Endothelial cell (in vitro differentiated cells): ENCODE measurements around the gene GLYR1. TPM values are rescaled to one million over a fixed set of nuclear protein-coding genes. Genes with fewer than 3 reads are reported as not detected.

Source experiments
- DNase-seq: peaks from one replicate; pipeline ENCODE4 v3.0.0; 2021; ENCODE audit warnings: low spot score
- H3K27ac Mint-ChIP-seq: one replicate; pipeline ENCODE4 v1.8.0; 2021; ENCODE audit warnings: mixed read lengths, inconsistent platforms; ENCODE audit not compliant: unreplicated experiment
- H3K27me3 Mint-ChIP-seq: one replicate; pipeline ENCODE4 v1.8.0; 2021; ENCODE audit warnings: mild to moderate bottlenecking, moderate library complexity, mixed read lengths, inconsistent platforms; ENCODE audit not compliant: unreplicated experiment
- H3K36me3 Mint-ChIP-seq: one replicate; pipeline ENCODE4 v1.8.0; 2021; ENCODE audit warnings: mild to moderate bottlenecking, low read depth, mixed read lengths, inconsistent platforms; ENCODE audit not compliant: unreplicated experiment
- H3K4me1 Mint-ChIP-seq: one replicate; pipeline ENCODE4 v1.8.0; 2021; ENCODE audit warnings: mild to moderate bottlenecking, mixed read lengths, inconsistent platforms; ENCODE audit not compliant: unreplicated experiment
- H3K4me3 Mint-ChIP-seq: one replicate; pipeline ENCODE4 v1.8.0; 2021; ENCODE audit warnings: mild to moderate bottlenecking, mixed read lengths, inconsistent platforms; ENCODE audit not compliant: unreplicated experiment
- H3K9me3 Mint-ChIP-seq: one replicate; pipeline ENCODE4 v1.8.0; 2021; ENCODE audit warnings: mixed read lengths, inconsistent platforms; ENCODE audit not compliant: unreplicated experiment
- total RNA-seq: library from RNA; stranded (reverse); fragmentation: NEBNext Ultra II Directional; extraction: Animal tissue kit (Norgen Biotek cat#: 25700); gene quantifications from one replicate; pipeline ENCODE4 v1.2.1, GENCODE V29; 2021; ENCODE audit not compliant: unreplicated experiment
- TF ChIP-seq, protein P1 (sequence below): fragments of 200-600 bp; sonication (generic); IDR thresholded peaks from one replicate; pipeline ENCODE4 v1.5.0; 2021; ENCODE audit warnings: antibody characterized with exemption; ENCODE audit not compliant: unreplicated experiment

The GLYR1 gene
- total RNA-seq, 1 donor from 2014 or later = 111 TPM

DNA sequence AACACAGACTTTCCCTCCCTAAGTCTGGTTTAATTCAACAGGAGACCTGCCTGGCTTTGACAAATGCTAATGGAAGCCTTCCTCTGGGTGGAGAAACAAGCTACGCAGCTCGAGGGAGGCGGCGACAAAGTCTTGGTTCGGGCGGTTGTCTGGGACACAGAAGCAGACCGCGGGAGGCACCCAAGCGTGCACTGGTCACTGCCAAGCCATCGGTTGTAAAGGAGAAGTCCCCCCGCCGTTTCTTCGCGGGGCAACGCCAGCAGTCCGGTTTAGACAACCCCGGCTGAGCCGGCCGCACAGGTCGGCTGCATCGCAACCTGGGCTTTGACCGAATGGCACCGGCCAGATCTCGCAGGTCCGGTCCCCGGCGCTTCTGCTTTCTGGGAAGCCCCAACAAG, 586 bp downstream of the GLYR1 start:
- Mint-ChIP-seq H3K4me3 (peak overlapping the region; percentile 90), H3K36me3 (peaks cover 6% of the 10 kb centered on the region), H3K27ac (peak overlapping the region; percentile 85), H3K4me1 (peaks cover 31% of the 10 kb centered on the region), H3K27me3 (peaks cover 6% of the 10 kb centered on the region), H3K9me3 (no peaks in the 10 kb centered on the region)
- DNase-seq = peak; percentile 44
- TF ChIP-seq, protein P1, sequence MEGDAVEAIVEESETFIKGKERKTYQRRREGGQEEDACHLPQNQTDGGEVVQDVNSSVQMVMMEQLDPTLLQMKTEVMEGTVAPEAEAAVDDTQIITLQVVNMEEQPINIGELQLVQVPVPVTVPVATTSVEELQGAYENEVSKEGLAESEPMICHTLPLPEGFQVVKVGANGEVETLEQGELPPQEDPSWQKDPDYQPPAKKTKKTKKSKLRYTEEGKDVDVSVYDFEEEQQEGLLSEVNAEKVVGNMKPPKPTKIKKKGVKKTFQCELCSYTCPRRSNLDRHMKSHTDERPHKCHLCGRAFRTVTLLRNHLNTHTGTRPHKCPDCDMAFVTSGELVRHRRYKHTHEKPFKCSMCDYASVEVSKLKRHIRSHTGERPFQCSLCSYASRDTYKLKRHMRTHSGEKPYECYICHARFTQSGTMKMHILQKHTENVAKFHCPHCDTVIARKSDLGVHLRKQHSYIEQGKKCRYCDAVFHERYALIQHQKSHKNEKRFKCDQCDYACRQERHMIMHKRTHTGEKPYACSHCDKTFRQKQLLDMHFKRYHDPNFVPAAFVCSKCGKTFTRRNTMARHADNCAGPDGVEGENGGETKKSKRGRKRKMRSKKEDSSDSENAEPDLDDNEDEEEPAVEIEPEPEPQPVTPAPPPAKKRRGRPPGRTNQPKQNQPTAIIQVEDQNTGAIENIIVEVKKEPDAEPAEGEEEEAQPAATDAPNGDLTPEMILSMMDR = no peak

DNA sequence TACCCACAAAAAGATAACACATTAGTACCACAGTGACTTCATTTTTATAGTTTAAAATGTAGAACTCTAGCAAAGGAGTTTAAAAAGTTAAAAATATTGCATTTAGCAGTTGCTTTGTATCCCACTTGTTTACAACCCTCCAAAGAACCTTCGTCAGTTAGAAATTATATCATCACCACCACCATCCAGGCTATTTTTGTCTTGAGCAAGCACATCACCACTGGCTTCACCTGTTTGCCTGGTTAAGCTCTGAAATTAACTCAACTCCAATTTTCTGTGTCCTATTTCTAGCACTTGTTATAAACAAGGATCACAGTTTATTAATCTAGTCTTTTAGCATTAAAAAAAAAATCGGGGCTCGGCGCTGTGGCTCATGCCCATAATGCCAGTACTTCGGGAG, 6.1 kb downstream of the GLYR1 start:
- Mint-ChIP-seq H3K27me3 (peaks cover under 1% of the 10 kb centered on the region), H3K27ac (no peak overlapping the region), H3K4me3 (no peak overlapping the region), H3K4me1 (peaks cover 7% of the 10 kb centered on the region), H3K9me3 (no peaks in the 10 kb centered on the region), H3K36me3 (peaks cover 30% of the 10 kb centered on the region)
- TF ChIP-seq, protein P1 = no peak
- no peak for DNase-seq

DNA sequence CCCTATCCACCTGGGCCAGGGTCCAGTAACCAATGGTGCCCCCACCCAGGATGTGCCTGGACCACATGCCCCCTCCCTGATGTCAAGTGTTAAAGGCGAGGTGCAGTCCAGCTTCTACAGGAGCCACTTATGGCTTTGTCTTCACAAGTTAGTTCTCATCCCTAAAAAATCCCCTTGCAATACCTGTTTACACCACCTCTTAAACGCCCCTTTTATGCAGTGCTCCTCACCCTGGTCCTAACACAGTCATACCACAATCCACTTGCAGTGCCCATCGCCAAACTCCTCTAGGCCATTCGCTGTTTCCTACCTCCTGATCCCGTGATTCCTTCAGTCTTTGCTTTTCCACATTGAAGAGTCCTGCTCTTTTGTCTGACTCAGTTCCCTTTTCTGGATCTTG, 7.1 kb downstream of the GLYR1 start:
- H3K4me1 Mint-ChIP-seq = no peaks in the 10 kb centered on the region
- H3K36me3 Mint-ChIP-seq = peaks cover 30% of the 10 kb centered on the region
- H3K27me3 Mint-ChIP-seq = no peaks in the 10 kb centered on the region
- no peak for DNase-seq
- no peaks in the 10 kb centered on the region for H3K9me3 Mint-ChIP-seq
- no peak overlapping the region for H3K4me3 Mint-ChIP-seq
- no peak overlapping the region for H3K27ac Mint-ChIP-seq
- TF ChIP-seq, protein P1 = no peak

DNA sequence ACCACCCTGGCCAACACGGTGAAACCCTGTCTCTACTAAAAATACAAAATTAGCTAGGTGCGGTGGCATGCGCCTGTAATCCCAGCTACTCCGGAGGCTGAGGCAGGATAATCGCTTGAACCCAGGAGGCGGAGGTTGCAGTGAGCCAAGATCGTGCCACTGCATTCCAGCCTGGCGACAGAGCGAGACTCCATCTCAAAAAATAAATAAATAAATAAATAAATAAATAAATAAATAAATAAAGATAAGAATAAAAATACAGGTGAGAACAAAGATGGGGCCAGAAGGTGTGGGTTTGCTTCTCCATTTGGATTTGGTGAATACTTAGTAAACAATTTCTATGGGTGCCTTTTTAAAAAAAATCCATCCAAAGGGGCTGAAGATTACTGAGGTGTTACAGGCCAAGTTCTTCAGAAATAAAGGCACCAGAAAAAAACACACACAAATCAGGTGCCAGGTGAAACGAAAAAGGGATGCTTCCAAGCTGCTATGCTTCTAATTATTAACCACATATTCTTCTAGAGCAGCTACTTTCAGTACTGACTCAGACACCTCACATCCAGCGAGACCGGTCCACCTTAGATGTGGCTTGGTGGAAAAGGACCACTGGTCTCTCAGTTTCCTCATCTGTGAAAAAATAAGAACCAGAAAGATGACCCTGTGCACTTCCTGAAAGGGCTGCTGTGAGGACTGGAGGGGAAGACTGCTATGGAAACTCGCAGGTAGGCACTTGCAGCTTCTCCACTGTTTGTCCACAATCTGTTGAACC, 9.2 kb downstream of the GLYR1 start:
- no peak overlapping the region for H3K27ac Mint-ChIP-seq
- DNase-seq = no peak
- no peaks in the 10 kb centered on the region for H3K9me3 Mint-ChIP-seq
- no peaks in the 10 kb centered on the region for H3K4me1 Mint-ChIP-seq
- peaks cover 27% of the 10 kb centered on the region for H3K36me3 Mint-ChIP-seq
- TF ChIP-seq, protein P1 = no peak
- H3K27me3 Mint-ChIP-seq = no peaks in the 10 kb centered on the region
- H3K4me3 Mint-ChIP-seq = no peak overlapping the region

DNA sequence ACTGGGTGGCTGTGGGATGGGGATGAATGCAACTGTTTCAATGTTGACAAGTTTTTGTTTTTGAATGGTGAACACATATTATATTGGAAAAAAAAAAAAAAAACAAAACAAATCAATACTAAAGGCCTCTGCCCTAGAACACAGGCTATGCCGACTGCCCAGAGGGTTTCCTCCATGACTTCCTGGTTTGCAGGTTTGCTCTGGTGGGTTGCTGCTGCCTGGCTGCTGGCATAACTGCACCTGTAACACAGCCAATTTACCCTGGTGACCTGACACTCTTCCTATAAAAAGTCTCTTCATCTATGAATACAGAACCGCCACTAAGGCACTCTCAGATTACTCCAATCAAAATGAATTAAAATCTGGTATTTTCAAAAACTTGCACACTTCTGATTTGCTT, 10.4 kb downstream of the GLYR1 start:
- H3K4me1 Mint-ChIP-seq = no peaks in the 10 kb centered on the region
- H3K27me3 Mint-ChIP-seq = no peaks in the 10 kb centered on the region
- no peak overlapping the region for H3K4me3 Mint-ChIP-seq
- H3K27ac Mint-ChIP-seq = no peak overlapping the region
- TF ChIP-seq, protein P1 = no peak
- no peaks in the 10 kb centered on the region for H3K9me3 Mint-ChIP-seq
- H3K36me3 Mint-ChIP-seq = peaks cover 36% of the 10 kb centered on the region
- DNase-seq = no peak
